ENCODE measurements around the gene CAPN10.

Gene CAPN10

DNA sequence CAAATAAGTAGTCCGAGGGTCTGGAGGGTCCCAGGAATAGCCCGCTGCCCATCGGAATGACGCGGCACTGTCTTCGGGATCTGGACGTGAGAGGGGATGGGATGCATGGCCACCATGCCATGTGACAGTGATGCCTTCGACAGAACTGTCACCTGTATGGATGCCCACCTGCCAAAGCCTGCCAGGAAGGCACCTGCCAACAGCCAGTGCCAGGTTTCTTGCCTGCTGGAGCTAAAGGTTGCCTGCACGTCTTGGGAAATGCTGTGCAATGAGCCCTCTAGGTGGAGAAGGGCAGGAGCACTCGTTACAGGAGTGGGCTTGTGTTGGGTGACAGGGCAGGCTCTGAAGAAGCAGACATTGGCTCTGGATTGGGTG is 59.3 kb downstream of the CAPN10 start:
- no peaks in the 10 kb centered on the region for H3K36me3 ChIP-seq (ENCODE audit: low read length)
- no peak overlapping the region for H2AFZ ChIP-seq (ENCODE audit: low read depth, low read length, severe bottlenecking)
- H3K9me2 ChIP-seq (replicated peaks; ENCODE audit: insufficient read depth, low read length): no peaks in the 10 kb centered on the region
- no peak overlapping the region for H3K4me2 ChIP-seq (ENCODE audit: low read depth, low read length, poor library complexity, severe bottlenecking)
- H3K79me2 ChIP-seq (ENCODE audit: insufficient read depth, low read length): no peaks in the 10 kb centered on the region
- no peak overlapping the region for H3K9ac ChIP-seq (ENCODE audit: low read length)
- no peak for TF ChIP-seq EZH2phosphoT487 (conservative IDR thresholded peaks at IDR 0.05; ENCODE audit: low read length)
- TF ChIP-seq, protein P1, sequence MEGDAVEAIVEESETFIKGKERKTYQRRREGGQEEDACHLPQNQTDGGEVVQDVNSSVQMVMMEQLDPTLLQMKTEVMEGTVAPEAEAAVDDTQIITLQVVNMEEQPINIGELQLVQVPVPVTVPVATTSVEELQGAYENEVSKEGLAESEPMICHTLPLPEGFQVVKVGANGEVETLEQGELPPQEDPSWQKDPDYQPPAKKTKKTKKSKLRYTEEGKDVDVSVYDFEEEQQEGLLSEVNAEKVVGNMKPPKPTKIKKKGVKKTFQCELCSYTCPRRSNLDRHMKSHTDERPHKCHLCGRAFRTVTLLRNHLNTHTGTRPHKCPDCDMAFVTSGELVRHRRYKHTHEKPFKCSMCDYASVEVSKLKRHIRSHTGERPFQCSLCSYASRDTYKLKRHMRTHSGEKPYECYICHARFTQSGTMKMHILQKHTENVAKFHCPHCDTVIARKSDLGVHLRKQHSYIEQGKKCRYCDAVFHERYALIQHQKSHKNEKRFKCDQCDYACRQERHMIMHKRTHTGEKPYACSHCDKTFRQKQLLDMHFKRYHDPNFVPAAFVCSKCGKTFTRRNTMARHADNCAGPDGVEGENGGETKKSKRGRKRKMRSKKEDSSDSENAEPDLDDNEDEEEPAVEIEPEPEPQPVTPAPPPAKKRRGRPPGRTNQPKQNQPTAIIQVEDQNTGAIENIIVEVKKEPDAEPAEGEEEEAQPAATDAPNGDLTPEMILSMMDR (IDR thresholded peaks at IDR 0.05; ENCODE audit: insufficient read depth, low read length, poor library complexity, severe bottlenecking): no peak
- H4K20me1 ChIP-seq (ENCODE audit: low read depth, low read length): no peaks in the 10 kb centered on the region
- no peaks in the 10 kb centered on the region for H3F3A ChIP-seq (ENCODE audit: insufficient read depth)
- no peak overlapping the region for H3K4me3 ChIP-seq (ENCODE audit: insufficient read depth, low read length, poor library complexity, severe bottlenecking)
- H3K27ac ChIP-seq (ENCODE audit: low read depth, low read length): no peak overlapping the region
- no peaks in the 10 kb centered on the region for H3K27me3 ChIP-seq (ENCODE audit: low read length)
- no peaks in the 10 kb centered on the region for H3K9me3 ChIP-seq (ENCODE audit: insufficient read depth, low read length)

DNA sequence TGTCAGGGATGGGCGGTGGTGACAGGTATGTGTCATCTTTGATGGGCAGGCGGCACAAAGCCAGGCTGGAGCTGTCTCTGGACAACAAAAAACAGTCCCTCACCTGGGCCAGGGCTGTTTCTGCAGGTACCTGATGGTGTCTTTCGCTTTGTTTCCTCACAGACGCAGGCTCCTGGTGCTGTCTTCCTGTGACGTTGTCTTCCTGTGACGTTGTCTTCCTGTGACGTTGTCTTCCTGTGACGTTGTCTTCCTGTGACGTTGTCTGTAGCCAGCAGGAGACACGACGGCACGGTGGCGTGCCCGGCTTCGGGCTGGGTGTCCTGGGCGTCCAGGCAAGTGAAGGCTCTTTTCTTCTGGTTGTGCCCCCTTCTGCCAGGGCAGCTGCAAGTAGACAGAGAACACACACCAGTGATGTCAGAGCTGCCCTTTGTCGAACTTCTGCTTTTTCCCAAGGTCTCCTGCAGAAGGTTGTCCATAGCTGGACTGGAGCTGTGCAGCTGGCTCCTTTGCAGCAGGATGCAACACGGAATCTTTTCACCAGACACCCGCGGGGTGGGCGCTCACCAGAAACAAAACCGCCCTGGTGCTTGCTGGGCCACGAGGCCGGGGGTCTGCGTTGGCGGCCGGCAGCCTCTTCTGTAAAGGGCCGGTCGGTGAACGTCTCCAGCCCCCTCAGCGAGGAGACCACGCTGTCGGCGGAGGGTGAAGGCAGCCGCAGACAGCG is 59.8 kb downstream of the CAPN10 start:
- no peak overlapping the region for H3K4me2 ChIP-seq (ENCODE audit: low read depth, low read length, poor library complexity, severe bottlenecking)
- H2AFZ ChIP-seq (ENCODE audit: low read depth, low read length, severe bottlenecking): no peak overlapping the region
- H3K79me2 ChIP-seq (ENCODE audit: insufficient read depth, low read length): no peaks in the 10 kb centered on the region
- no peak overlapping the region for H3K4me3 ChIP-seq (ENCODE audit: insufficient read depth, low read length, poor library complexity, severe bottlenecking)
- H4K20me1 ChIP-seq (ENCODE audit: low read depth, low read length): no peaks in the 10 kb centered on the region
- no peak overlapping the region for H3K27ac ChIP-seq (ENCODE audit: low read depth, low read length)
- H3K9ac ChIP-seq (ENCODE audit: low read length): no peak overlapping the region
- no peaks in the 10 kb centered on the region for H3K9me3 ChIP-seq (ENCODE audit: insufficient read depth, low read length)
- H3K36me3 ChIP-seq (ENCODE audit: low read length): no peaks in the 10 kb centered on the region
- TF ChIP-seq, protein P1 (IDR thresholded peaks at IDR 0.05; ENCODE audit: insufficient read depth, low read length, poor library complexity, severe bottlenecking): no peak
- no peak for TF ChIP-seq EZH2phosphoT487 (conservative IDR thresholded peaks at IDR 0.05; ENCODE audit: low read length)
- no peaks in the 10 kb centered on the region for H3K9me2 ChIP-seq (replicated peaks; ENCODE audit: insufficient read depth, low read length)
- H3K27me3 ChIP-seq (ENCODE audit: low read length): no peaks in the 10 kb centered on the region
- no peaks in the 10 kb centered on the region for H3F3A ChIP-seq (ENCODE audit: insufficient read depth)

DNA sequence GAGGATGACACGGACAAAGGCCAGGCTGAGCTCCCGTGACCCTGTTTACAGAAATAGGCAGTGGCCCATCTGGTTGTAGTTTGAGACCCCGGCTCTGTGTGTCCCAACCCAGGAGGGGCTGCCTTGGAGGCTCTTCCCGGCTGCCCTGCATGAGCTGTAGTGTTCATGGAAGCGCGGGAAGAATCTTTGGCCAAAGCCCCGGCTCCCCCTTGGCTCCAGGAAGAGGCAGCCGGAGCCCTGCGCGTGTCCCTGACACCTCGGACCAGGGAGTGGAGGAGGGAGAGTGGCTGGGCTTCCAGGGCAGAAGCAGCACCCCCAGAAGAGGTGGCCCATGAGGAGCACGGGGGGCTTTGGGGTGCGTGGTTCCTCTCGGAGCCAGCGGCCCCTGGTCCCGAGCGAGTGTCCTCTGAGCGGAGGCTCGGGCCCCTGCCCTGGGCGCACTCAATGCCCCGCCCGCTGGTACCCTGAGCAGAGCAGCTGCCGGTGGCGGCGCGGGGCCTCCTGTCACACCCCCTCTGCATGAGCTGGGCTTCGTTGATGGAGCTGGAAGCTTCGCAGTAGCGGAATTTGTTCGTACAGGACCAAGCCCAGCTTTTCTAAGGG is 60.5 kb downstream of the CAPN10 start:
- Histone ChIP-seq H3K9me3 (ENCODE audit: insufficient read depth, low read length) (no peaks in the 10 kb centered on the region), H2AFZ (ENCODE audit: low read depth, low read length, severe bottlenecking) (no peak overlapping the region), H3K79me2 (ENCODE audit: insufficient read depth, low read length) (no peaks in the 10 kb centered on the region), H3K27ac (ENCODE audit: low read depth, low read length) (no peak overlapping the region), H4K20me1 (ENCODE audit: low read depth, low read length) (no peaks in the 10 kb centered on the region), H3K27me3 (ENCODE audit: low read length) (no peaks in the 10 kb centered on the region), H3K9me2 (replicated peaks; ENCODE audit: insufficient read depth, low read length) (no peaks in the 10 kb centered on the region), H3K36me3 (ENCODE audit: low read length) (no peaks in the 10 kb centered on the region), H3F3A (ENCODE audit: insufficient read depth) (no peaks in the 10 kb centered on the region), H3K9ac (ENCODE audit: low read length) (no peak overlapping the region), H3K4me2 (ENCODE audit: low read depth, low read length, poor library complexity, severe bottlenecking) (no peak overlapping the region), H3K4me3 (ENCODE audit: insufficient read depth, low read length, poor library complexity, severe bottlenecking) (no peak overlapping the region)
- TF ChIP-seq EZH2phosphoT487 (conservative IDR thresholded peaks at IDR 0.05; ENCODE audit: low read length): no peak
- TF ChIP-seq, protein P1 (IDR thresholded peaks at IDR 0.05; ENCODE audit: insufficient read depth, low read length, poor library complexity, severe bottlenecking): no peak

All from SU-DHL-6 (cell line).